RWPE1 (cell line): ENCODE data around the gene TRMO.

ENCODE experiments used
- CTCF ChIA-PET: fragments of 350-600 bp; sonication (Branson Sonifier 250); formaldehyde crosslinking; extraction: SDS; loops from one replicate; lab custom pipeline; 2021; lab: Yijun Ruan, JAX
- POLR2A ChIA-PET: fragments of 400-600 bp; formaldehyde crosslinking; extraction: SDS; loops from one replicate; lab custom pipeline; 2020; ENCODE audit warnings: antibody characterized with exemption; ENCODE audit not compliant: low non-redundant PET; lab: Yijun Ruan, JAX
- DNase-seq: peaks from one replicate; pipeline ENCODE4 v3.0.0; 2012; ENCODE audit warnings: low spot score
- H3K27ac ChIP-seq: fragments of 450-650 bp; 2 replicates; pipeline ENCODE4 v1.5.1; 2017
- CTCF ChIP-seq: fragments of 450-650 bp; conservative IDR thresholded peaks from 2 replicates; pipeline ENCODE4 v1.5.1; 2017; ENCODE audit warnings: low read depth, mild to moderate bottlenecking

TRMO gene

GRCh38 chr9:97907632-97908031 is 14.7 kb downstream of the TRMO start:
- H3K27ac ChIP-seq: peak overlapping the region; percentile 3; the same call in 1 of the 2 replicates
- TF ChIP-seq CTCF: no peak
- no peak for DNase-seq
- CTCF ChIA-PET: no interaction called here
- POLR2A ChIA-PET: no interaction called here

- no peak for DNase-seq
- TF ChIP-seq CTCF: no peak
- ChIA-PET POLR2A (no interaction called here), CTCF (no interaction called here)
- no peak overlapping the region for H3K27ac ChIP-seq
Observed at GRCh38 chr9:97907046-97907445, 15.3 kb downstream of the TRMO start.

GRCh38 chr9:97906236-97906831 is 16.0 kb downstream of the TRMO start:
- DNase-seq: no peak
- ChIA-PET CTCF (interaction anchor here (0.6 to 0.7 kb wide), 2 partner anchors 29 to 371 kb away, joined by 3 to 4 read pairs; no protein-coding TSS in a partner anchor), POLR2A (interaction anchor here (0.6 kb wide), 1 partner anchor 15 kb away, joined by 4 read pairs; no protein-coding TSS in a partner anchor)
- H3K27ac ChIP-seq: no peak overlapping the region
- no peak for TF ChIP-seq CTCF

- no peak for TF ChIP-seq CTCF
- DNase-seq: no peak
- H3K27ac ChIP-seq: no peak overlapping the region
- ChIA-PET POLR2A (no interaction called here), CTCF (no interaction called here)
Observed at GRCh38 chr9:97905228-97905627, 17.1 kb downstream of the TRMO start.

- no peak overlapping the region for H3K27ac ChIP-seq
- ChIA-PET CTCF (no interaction called here), POLR2A (no interaction called here)
- no peak for TF ChIP-seq CTCF
- no peak for DNase-seq
Observed at GRCh38 chr9:97904725-97905124, 17.6 kb downstream of the TRMO start.

- no peak for TF ChIP-seq CTCF
- H3K27ac ChIP-seq: no peak overlapping the region
- POLR2A ChIA-PET: no interaction called here
- CTCF ChIA-PET: interaction anchor here (0.6 kb wide), 1 partner anchor 173 kb away, joined by 4 read pairs; no protein-coding TSS in a partner anchor
- DNase-seq: no peak
Observed at GRCh38 chr9:97903177-97903576, 19.1 kb downstream of the TRMO start.
